ENCODE measurements around the gene PCTP.
A peak's percentile ranks its signal among the peaks of the same experiment; 100 is the strongest.

The PCTP gene

GRCh38 chr17:55720919-55721836 is 29.7 kb upstream of the PCTP start:
- in situ Hi-C loops (cut with MboI; ENCODE audit: low sequenced_read_pairs): no loop called here

GRCh38 chr17:55722016-55722736 is 28.7 kb upstream of the PCTP start:
- Histone ChIP-seq H3K4me3 (no peak overlapping the region), H3K27me3 (ENCODE audit: low read depth) (peaks cover 45% of the 10 kb centered on the region), H3K4me1 (peaks cover 6% of the 10 kb centered on the region), H3K9me3 (no peaks in the 10 kb centered on the region), H3K36me3 (replicated peaks) (no peaks in the 10 kb centered on the region)
- no peak for DNase-seq (ENCODE audit: low spot score in 2 of 2)
- in situ Hi-C loops (cut with MboI; ENCODE audit: low sequenced_read_pairs): no loop called here

More at GRCh38 chr17:55720919-55721836, 29.7 kb upstream of the PCTP start:
- Histone ChIP-seq H3K4me1 (peaks cover 6% of the 10 kb centered on the region), H3K4me3 (no peak overlapping the region), H3K27me3 (ENCODE audit: low read depth) (peaks cover 38% of the 10 kb centered on the region), H3K36me3 (replicated peaks) (no peaks in the 10 kb centered on the region), H3K9me3 (no peaks in the 10 kb centered on the region)
- peak in 1 of 2 experiments; percentile 59 for DNase-seq (ENCODE audit: low spot score in 2 of 2)

- no peaks in the 10 kb centered on the region for H3K9me3 ChIP-seq
- DNase-seq (ENCODE audit: low spot score in 2 of 2): peak in 1 of 2 experiments; percentile 5
- H3K4me3 ChIP-seq: no peak within 1 kb of the TSS
- in situ Hi-C loops (cut with MboI; ENCODE audit: low sequenced_read_pairs): no loop called here
- peaks cover 49% of the 10 kb centered on the region for H3K27me3 ChIP-seq (ENCODE audit: low read depth)
- peaks cover 6% of the 10 kb centered on the region for H3K4me1 ChIP-seq
- H3K36me3 ChIP-seq (replicated peaks): no peaks in the 10 kb centered on the region
Observed at GRCh38 chr17:55722742-55723487, 27.9 kb upstream of the PCTP start, which contains the start of gene TMEM100. Gene TMEM100, minus strand, starts transcription at chr17:55722864. Its CDS starts 1,794 bp downstream, at chr17:55721070.

GRCh38 chr17:55723488-55723848 is 27.4 kb upstream of the PCTP start:
- Histone ChIP-seq H3K4me1 (peaks cover 6% of the 10 kb centered on the region), H3K9me3 (no peaks in the 10 kb centered on the region), H3K4me3 (no peak overlapping the region), H3K36me3 (replicated peaks) (no peaks in the 10 kb centered on the region), H3K27me3 (ENCODE audit: low read depth) (peaks cover 51% of the 10 kb centered on the region)
- DNase-seq (ENCODE audit: low spot score in 2 of 2): no peak
- in situ Hi-C loops (cut with MboI; ENCODE audit: low sequenced_read_pairs): no loop called here

GRCh38 chr17:55726440-55726839 is 24.4 kb upstream of the PCTP start:
- H3K9me3 ChIP-seq: no peaks in the 10 kb centered on the region
- no peak for DNase-seq (ENCODE audit: low spot score in 2 of 2)
- peaks cover 61% of the 10 kb centered on the region for H3K27me3 ChIP-seq (ENCODE audit: low read depth)
- 0 out of 2 replicates have a peak, but pooled peaks cover 2% of the 10 kb centered on the region for H3K4me1 ChIP-seq
- no peak overlapping the region for H3K4me3 ChIP-seq
- no peaks in the 10 kb centered on the region for H3K36me3 ChIP-seq (replicated peaks)
- in situ Hi-C loops (cut with MboI; ENCODE audit: low sequenced_read_pairs): no loop called here

GRCh38 chr17:55727275-55727674 is 23.6 kb upstream of the PCTP start:
- H3K27me3 ChIP-seq (ENCODE audit: low read depth): peaks cover 63% of the 10 kb centered on the region
- H3K4me1 ChIP-seq: no peaks in the 10 kb centered on the region
- DNase-seq (ENCODE audit: low spot score in 2 of 2): no peak
- H3K36me3 ChIP-seq (replicated peaks): no peaks in the 10 kb centered on the region
- in situ Hi-C loops (cut with MboI; ENCODE audit: low sequenced_read_pairs): no loop called here
- no peaks in the 10 kb centered on the region for H3K9me3 ChIP-seq
- H3K4me3 ChIP-seq: no peak overlapping the region

GRCh38 chr17:55727920-55728319 is 22.9 kb upstream of the PCTP start:
- no peaks in the 10 kb centered on the region for H3K9me3 ChIP-seq
- DNase-seq (ENCODE audit: low spot score in 2 of 2): no peak
- H3K4me1 ChIP-seq: no peaks in the 10 kb centered on the region
- no peaks in the 10 kb centered on the region for H3K36me3 ChIP-seq (replicated peaks)
- peaks cover 58% of the 10 kb centered on the region for H3K27me3 ChIP-seq (ENCODE audit: low read depth)
- no peak overlapping the region for H3K4me3 ChIP-seq
- in situ Hi-C loops (cut with MboI; ENCODE audit: low sequenced_read_pairs): no loop called here

GRCh38 chr17:55728361-55728760 is 22.5 kb upstream of the PCTP start:
- in situ Hi-C loops (cut with MboI; ENCODE audit: low sequenced_read_pairs): no loop called here
- no peak for DNase-seq (ENCODE audit: low spot score in 2 of 2)
- no peaks in the 10 kb centered on the region for H3K36me3 ChIP-seq (replicated peaks)
- no peaks in the 10 kb centered on the region for H3K9me3 ChIP-seq
- H3K27me3 ChIP-seq (ENCODE audit: low read depth): peaks cover 53% of the 10 kb centered on the region
- H3K4me1 ChIP-seq: no peaks in the 10 kb centered on the region
- H3K4me3 ChIP-seq: no peak overlapping the region

GRCh38 chr17:55728833-55729232 is 22.0 kb upstream of the PCTP start:
- Histone ChIP-seq H3K9me3 (no peaks in the 10 kb centered on the region), H3K4me3 (no peak overlapping the region), H3K36me3 (replicated peaks) (no peaks in the 10 kb centered on the region), H3K4me1 (no peaks in the 10 kb centered on the region), H3K27me3 (ENCODE audit: low read depth) (peaks cover 48% of the 10 kb centered on the region)
- DNase-seq (ENCODE audit: low spot score in 2 of 2): no peak
- in situ Hi-C loops (cut with MboI; ENCODE audit: low sequenced_read_pairs): no loop called here

- in situ Hi-C loops (cut with MboI; ENCODE audit: low sequenced_read_pairs): no loop called here
- Histone ChIP-seq H3K4me3 (no peak overlapping the region), H3K4me1 (no peaks in the 10 kb centered on the region), H3K36me3 (replicated peaks) (no peaks in the 10 kb centered on the region), H3K27me3 (ENCODE audit: low read depth) (peaks cover 43% of the 10 kb centered on the region), H3K9me3 (no peaks in the 10 kb centered on the region)
- no peak for DNase-seq (ENCODE audit: low spot score in 2 of 2)
Observed at GRCh38 chr17:55729484-55729883, 21.4 kb upstream of the PCTP start.

GRCh38 chr17:55730380-55730779 is 20.5 kb upstream of the PCTP start:
- Histone ChIP-seq H3K27me3 (ENCODE audit: low read depth) (peaks cover 43% of the 10 kb centered on the region), H3K4me3 (no peak overlapping the region), H3K4me1 (no peaks in the 10 kb centered on the region), H3K9me3 (no peaks in the 10 kb centered on the region), H3K36me3 (replicated peaks) (no peaks in the 10 kb centered on the region)
- in situ Hi-C loops (cut with MboI; ENCODE audit: low sequenced_read_pairs): no loop called here
- DNase-seq (ENCODE audit: low spot score in 2 of 2): no peak

- H3K4me1 ChIP-seq: no peaks in the 10 kb centered on the region
- in situ Hi-C loops (cut with MboI; ENCODE audit: low sequenced_read_pairs): no loop called here
Observed at GRCh38 chr17:55730808-55731207, 20.0 kb upstream of the PCTP start.

GRCh38 chr17:55731586-55732250 is 19.1 kb upstream of the PCTP start:
- in situ Hi-C loops (cut with MboI; ENCODE audit: low sequenced_read_pairs): no loop called here
- no peak overlapping the region for H3K4me3 ChIP-seq
- no peaks in the 10 kb centered on the region for H3K36me3 ChIP-seq (replicated peaks)
- H3K27me3 ChIP-seq (ENCODE audit: low read depth): peaks cover 40% of the 10 kb centered on the region
- H3K9me3 ChIP-seq: no peaks in the 10 kb centered on the region
- no peak for DNase-seq (ENCODE audit: low spot score in 2 of 2)
- no peaks in the 10 kb centered on the region for H3K4me1 ChIP-seq

More at GRCh38 chr17:55730808-55731207, 20.0 kb upstream of the PCTP start:
- no peak for DNase-seq (ENCODE audit: low spot score in 2 of 2)
- no peaks in the 10 kb centered on the region for H3K36me3 ChIP-seq (replicated peaks)
- H3K9me3 ChIP-seq: no peaks in the 10 kb centered on the region
- H3K27me3 ChIP-seq (ENCODE audit: low read depth): peaks cover 43% of the 10 kb centered on the region
- no peak overlapping the region for H3K4me3 ChIP-seq

Data from HAP-1 (cell line).